ENCODE data around the gene TENT5C.
A peak's percentile ranks its signal among the peaks of the same experiment; 100 is the strongest.

Gene TENT5C

DNA sequence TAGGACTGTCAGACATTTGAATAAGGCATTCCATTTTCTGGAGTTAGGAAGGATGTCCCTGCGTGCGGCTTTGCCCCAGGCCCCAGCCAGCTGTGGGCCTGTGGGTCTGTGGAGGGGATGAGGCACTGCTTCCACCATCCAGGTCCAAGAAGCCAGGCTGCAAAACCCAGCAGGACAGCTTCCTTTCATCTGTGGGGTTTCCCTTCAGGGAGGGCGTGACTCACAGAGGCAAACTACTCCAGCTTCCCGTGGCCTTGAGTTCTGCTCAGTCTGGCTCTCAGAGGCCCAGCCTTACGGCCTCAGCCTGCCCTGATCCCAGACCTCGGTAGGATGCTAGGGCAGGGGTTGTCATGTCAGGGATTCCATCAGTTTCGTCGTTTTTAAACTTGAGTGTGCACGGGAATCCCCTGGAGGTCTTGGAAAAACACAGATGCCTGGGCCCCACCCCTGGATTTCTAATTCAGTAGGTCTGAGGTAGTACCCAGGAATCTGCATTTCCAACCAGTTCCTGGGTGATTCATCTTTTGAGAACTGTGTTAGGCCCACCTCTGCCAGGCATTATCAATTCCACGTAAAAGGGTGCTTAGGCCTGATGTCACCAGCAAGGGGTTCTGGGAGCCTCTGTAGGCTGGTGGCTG lies 32.3 kb upstream of the TENT5C start:
- peak; percentile 35 for DNase-seq (ENCODE audit: low read depth)

DNA sequence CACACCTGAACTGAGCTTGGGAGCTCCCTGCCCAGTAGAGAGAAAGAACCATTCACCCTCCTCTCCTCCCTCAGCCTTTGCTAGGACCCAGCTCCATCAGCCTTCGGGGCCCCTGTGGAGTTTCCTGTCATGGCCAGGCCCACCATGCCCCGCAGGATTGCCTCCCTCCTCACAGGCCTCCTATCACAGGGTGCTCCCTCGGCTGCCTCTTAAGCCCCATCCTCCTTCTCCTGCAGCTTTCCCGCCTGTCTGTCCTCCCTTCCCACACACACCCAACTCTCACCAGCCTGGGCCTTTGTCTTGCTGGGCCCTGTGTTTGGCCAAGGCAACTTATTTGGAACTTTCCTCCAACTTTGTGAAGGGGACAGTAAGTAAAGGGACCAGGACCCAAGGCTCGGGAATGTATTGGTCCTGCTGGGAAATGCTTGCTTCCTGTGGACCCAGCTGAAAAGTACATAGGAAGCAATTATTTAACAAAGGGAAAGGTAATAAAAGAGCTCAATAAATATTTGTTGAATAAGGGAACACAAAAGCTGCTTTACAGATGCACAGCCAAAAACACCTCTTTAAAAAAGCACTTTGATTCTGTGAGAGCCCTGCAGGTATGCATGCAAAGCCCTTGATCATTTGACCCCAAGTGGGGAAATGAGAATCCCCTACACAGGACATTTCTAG lies 31.6 kb upstream of the TENT5C start:
- no peak for DNase-seq (ENCODE audit: low read depth)

DNA sequence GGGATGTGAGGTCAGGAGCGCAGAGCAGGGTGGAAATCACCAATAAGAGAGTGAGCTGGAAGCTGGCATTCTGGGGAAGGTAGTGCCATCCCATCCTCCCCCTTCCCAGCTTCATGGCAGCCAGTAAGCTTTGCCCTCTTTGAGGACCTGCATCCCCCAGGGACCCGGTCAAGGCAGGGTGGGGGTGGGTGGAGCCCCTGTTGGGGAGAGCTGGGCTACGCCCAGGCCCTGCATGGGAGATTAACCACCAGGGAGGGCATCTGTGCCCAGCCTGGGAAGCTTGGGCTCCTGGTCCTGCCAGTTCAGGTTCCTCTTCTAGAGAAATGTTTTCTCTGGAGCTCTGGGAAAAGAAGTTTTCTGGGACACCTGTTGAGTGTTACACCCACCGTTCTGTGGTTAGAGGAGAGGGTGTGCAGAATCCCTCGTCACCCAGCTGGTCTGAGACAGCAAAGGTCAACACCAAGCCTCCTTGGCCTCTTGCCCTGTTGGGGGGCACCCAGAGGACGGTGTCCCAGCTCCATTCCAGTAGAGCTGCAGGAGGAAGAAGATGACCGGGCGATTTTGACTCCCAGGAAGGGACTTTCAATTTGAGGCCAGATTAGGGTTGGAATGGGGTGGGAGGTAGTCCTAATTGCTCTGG lies 30.1 kb upstream of the TENT5C start:
- DNase-seq (ENCODE audit: low read depth), result no peak

DNA sequence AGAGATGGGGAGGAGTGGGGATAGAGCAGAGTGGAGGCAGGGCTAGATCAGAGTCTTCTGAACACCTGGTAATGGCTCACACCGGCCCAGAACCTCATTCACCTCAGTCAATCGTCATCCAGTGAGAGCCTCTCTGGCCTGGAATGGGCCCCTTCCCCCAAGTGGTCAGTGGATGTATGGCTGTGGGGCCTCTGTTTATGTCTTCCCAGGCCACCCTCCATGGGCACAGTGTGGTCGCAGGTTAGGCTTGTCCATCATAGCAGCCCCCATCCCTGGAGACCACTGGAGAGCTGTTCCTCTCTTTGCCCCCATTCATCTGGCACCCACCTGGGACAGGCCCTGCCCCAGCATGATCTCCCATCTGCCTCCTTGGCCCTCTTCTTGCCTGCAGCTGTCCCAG lies 29.6 kb upstream of the TENT5C start:
- DNase-seq (ENCODE audit: low read depth), result no peak

DNA sequence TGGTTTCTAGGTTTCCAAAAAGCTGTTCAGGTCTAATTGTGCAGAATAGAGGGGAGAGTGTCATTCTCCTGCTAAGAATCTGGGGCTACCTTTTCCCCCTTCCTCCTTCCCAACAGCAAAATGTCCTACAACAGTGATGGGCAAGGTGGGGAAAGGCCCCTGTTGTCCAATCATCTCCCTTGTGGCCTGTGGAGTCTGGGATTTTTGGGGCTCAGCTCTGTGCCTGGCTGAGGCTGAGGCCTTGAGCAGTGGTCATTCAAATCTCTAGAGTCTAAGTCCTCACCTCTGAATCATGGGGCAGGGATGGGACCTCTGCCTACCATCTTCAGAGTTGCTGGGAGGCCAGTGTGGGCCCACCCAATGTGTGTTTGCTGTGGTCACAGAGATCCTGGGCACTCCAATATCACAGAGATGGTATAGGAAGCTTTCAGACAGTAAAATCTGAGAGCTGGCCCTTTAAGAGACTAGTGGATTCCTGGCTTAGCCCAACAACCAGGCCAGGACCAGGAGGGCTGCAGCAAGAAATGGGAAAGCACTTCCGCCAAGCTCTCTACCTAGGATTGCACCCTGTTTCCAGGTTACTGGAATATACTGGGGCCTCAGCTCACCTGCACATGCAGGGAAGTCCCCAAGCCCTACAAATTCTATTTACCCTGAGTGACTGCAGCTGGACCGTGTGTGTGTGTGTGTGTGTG lies 28.5 kb upstream of the TENT5C start:
- no peak for DNase-seq (ENCODE audit: low read depth)

DNA sequence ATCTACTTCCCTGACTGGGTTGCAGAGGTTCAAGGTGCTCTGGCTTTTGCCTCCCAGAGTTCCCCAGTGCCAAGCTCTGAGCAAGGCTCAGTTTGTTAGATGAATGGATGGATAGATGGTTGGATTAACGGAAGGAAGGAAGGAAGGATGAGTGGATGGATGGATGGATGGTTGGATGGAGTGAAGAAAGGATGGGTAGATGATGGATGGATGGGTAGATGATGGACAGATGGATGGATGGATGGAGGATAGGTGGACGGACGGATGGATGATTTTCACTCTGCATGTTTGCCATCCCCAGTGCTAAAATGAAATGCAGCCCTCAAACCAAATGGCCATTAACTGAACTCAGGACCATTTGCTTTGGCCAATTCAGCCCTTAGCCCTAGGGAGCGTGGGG lies 27.4 kb upstream of the TENT5C start:
- no peak for DNase-seq (ENCODE audit: low read depth)

DNA sequence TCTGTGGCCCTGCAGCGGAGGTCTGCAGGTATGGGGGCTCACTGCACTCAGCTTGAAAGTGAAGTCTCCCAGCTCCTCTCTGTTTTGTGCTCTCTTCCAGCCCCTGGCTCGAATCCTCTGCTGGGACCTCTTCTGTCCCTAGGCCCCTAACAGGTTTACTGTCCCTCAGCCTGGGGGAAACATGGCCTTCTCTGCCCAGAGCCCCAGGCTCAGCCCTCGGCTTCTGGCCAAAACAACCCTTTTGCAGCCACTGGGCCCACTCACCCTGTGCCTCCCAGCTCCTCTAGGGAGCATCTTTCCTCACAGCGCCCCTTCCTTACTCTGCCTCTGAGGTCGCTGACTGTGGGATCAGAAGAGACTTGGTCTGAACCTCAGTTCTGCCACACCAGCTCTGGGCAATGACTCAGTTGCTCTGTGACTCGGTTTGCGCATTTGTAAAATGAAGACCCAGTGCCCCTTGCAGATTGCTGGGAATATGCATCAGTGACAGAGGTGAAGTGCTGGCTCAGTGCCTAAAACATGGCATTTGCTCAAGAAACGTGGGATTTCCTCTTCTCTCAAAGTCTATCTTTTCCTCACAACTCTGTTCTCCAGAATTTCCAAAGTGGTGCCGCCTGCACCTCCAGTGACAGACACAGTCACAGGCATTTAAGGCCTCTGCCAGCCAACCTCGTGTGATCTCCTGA lies 26.5 kb upstream of the TENT5C start:
- DNase-seq (ENCODE audit: low read depth), result no peak

DNA sequence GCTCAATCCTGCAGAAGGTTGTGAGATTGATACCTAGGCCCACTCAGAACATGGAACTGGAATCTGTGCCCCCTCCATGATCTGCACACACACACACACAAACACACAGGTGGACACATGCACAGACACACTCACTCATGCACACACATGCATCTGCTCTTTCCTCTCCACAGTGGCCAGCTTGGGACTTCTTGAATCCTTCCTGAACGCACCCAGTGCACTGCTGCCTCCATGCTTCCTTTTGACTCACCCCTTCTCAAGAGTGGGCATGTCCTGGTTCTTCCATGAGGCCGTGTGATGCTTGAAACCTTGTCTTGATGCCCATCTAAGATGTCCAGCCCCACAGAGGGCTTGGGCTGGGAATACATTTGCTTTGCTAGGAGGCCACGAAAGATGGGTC lies 25.4 kb upstream of the TENT5C start:
- no peak for DNase-seq (ENCODE audit: low read depth)

DNA sequence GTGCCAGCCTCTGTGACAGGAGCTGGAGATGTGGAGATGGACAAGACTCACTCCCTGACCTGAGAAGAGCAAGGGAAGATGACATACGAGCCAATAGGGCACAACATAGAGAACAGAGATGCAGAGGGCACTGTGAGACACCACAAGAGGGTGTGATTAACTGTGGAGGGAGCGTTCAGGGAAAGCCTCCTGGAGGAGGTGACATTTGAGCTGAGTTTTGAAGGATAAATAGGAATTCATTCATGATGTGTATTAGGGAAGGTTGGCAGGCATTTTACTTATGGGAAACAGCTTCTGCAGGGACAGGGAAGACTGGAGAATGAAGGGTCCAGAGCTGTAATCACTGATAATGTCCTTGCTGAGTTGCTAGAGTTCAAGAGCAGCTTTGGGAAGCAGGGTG lies 25.0 kb upstream of the TENT5C start:
- DNase-seq (ENCODE audit: low read depth), result no peak

DNA sequence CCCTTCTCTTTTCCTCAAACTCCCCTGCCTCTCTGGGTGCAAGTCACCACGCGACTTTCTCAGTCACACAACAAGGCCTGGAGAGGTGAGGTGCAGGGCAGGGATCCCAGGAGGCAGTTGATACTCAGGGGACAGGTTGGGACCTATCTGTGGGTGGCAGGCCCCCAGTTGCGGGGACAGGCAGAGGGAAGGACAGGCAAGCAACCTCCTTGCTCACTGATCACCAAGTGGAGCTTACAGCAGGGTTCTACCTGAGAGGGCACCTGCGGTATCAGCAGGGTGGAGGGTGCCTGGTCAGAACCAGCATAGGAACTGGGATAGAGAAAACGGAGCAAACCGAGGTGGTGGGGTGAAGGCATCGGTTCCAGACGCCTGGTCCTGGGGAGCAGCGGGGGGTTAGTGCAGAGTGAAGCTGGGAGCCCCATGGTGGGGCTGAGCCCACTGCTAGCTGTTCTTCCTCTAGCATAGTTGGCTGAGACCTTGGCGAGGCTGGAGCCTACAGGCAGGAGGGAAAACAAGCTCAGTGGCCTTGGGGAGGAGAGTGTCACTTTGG lies 24.4 kb upstream of the TENT5C start:
- DNase-seq (ENCODE audit: low read depth), result no peak

DNA sequence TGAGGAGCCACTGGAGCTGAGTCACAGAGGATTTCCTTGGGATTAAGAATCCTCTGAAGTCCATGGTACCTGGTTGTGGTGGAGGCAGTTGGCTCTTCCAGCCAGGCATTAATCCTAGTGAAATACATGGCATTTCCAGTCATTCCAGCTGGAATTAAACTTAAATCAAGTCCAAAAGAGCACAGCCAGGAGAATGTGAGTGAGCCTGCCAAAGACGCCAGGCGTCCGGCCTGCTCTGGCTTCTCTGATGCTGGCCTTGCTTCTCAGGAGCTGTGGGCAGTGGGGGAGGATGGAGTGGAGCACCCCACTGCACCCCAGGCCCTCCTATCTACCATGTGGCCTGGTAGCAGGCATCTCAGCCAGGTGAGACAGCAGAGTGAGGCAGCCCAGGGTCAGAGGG lies 23.4 kb upstream of the TENT5C start:
- DNase-seq (ENCODE audit: low read depth), result no peak

DNA sequence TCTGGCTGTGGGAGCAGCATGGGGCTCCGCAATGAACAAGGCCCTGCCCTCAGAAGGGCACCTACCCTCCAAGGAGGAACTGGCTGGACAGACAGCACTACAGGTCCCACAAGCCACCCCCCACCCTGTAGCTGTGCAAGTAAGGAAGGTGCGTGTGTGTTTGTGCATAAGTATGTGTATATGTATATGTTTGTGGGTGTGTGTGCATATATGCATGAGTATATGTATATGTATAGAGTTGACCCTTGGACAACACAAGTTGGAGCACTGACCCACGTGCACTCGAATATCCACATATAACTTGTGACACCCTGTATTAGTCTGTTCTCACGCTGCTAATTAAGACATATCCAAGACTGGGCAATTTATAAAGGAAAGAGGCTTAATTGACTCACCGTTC lies 22.6 kb upstream of the TENT5C start:
- no peak for DNase-seq (ENCODE audit: low read depth)

DNA sequence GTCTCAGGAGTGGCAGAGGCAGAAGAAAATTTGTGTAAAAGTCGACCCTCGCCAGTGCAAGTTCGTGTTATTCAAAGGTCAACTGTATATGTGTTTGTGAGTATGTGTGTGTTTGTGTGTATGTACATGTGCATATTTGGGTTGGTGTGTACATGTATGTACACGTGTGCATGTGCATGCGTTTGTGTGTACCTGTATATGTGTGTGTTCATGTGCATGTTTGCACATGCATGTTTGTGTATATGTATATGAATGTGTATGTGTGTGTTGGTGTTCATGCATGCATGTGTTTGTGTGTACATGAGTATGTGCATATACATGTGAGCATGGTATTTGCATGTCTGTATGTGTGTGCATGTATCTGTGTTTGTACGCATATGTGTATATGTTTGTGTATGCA lies 21.7 kb upstream of the TENT5C start:
- no peak for DNase-seq (ENCODE audit: low read depth)

DNA sequence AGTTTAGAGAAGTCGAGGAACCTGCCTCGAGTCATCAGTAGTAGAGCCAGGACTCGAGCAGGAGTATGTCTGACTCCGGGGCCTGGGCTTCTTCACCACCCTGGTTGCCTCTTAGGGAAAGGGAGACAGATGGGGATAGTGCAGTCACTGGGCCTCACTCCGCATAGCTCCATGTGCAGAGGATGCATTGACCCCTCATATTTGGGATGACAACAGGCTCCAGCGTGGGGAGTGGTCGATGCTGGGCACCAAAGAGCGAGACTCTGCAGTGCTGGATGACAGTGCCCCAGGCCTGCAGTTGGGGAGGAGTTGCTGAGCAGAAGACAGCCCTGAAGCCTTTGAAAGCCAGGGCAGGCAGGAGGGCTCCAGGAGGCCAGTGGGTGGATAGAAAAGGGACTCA lies 20.8 kb upstream of the TENT5C start:
- no peak for DNase-seq (ENCODE audit: low read depth)

DNA sequence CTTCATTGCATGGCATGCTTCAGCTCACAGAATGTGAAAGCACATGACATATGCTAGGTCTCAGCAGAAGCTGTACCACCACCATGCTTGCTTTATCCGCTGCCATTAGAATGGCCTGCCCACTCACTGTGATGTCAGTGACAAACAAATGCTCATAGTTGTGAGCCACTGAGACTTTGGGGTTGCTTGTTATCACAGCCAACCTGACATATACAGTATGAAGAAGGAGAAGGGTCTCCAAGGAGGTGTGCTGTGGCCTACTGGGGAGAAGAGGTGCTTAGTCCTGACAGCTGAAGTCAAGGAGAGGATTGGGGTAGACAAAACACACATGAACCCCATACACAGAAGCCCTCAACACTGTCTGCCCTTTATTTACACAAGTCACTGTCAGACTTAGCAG lies 19.5 kb upstream of the TENT5C start:
- no peak for DNase-seq (ENCODE audit: low read depth)

DNA sequence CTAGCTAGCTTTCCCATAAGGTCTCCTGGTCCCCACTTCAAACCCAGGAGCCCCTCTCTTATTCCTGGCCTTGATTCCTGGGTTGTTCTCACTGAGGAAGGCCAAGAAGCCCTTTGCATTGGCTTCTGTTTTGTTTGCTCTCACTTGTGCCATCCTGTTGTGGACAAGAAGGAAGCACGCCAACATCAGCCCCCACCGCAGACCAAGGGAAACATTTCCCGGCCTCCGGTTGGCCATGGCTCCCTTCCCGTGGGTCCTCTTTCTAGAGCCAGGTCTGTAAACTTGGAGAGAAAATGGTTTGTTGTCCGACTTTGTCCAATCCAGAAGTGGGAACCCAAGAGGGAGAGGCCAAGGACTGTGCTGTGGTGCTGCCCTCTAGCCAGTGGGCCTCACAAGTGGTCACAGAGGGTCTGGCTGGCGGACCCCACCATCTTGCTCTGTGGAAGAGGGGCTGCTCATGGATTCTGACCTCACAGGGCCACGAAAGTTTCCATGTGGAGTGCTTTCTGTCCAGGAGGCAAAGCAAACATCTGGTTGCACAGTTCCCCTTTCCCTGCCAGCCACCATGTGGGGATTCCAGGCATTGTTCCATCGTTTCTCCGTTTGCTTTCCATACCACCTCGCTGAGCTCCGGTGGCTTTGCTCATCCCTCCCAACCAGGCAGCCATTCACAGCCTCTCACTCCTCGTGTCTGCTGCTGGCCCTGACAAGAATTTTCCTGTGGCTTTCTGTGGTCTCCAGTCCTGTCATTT lies 18.9 kb upstream of the TENT5C start:
- DNase-seq (ENCODE audit: low read depth), result no peak

DNA sequence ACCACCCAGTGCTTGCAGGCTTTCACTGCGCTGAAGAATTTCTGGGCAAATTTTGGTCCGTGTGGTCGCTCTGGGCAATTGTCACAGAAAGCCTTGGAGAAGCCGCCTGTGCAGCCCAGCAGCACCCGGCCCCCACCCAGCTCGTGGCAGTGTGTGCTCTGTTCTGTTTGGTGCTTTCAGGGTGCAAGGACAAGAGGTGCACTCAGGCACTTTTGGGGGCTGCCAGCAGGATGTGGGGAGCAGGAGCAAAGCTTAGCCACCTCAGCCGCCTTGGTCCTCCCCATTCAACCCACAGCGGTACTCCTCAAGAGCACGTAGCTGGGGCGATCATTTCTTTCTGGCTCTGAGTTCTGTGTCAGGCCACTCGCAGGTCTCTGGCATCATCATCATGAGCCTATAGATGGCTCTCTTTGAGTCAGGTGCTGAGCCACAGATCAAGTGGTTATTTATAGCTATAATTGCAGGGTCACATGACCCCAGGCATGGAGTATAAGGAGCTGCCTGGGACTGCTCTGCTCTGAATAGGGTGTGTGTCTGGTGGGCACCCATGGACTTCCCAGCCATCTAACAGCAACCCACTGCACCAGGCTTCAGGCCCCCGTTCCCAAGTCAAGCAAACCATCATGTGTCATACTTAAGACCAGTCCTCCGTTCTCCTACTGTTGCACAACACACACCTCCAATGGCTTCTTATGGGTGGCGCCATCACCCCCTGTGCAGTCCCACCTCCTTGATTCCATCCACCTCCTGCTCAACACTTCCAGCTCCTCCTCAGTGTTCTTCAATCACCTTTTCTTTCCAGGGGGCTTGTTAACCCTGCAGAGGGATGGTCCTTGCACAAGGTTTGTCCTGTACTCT lies 18.1 kb upstream of the TENT5C start:
- DNase-seq (ENCODE audit: low read depth), result no peak

DNA sequence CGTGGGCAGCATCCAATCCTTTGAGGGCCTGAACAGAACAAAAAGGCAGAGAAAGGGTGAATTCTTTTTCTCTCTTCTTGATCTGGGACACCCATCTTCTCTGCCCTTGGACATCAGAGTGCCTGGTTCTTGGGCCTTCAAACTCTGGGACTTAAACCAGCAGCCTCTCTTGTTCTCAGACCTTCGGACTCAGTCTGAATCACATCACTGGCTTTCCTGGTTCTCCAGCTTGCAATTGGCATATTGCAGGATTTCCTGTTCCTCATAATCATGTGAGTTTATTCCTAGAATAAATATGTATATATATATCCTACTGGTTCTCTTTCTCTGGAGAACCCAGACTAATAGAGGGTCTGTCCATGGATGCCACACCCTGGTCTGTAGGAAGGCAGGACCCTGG lies 16.3 kb upstream of the TENT5C start:
- DNase-seq (ENCODE audit: low read depth), result no peak

DNA sequence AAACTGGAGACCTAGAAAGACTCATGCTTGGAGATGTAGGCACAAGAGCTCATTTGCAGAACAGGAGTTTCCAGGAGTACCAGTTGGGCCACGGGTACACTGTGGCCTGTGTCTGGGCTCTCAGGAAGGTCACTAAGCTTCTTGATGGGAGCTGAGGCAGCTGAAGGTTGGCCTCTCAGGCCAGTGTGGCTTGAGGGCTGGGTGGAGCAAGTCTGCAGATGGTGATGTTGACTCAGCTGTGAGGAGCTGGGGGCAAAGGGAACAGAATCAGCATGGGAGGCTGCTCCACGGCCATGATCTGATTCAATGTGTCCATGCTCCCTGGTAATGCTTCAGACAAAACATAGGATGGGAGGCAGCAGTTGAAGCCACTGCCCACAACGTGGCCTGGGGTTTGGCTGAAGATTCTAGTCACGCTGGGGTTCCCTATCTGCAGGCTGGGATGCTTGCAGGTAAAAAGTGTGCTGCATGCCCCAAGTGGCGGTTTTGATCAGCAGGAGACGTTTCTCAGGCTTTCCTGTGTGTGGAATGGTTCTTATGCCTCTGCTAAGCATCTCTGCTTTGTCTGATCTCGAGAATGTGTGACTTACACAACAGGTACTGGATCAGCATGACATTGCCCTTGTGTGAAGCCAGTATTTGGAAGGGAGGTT lies 15.4 kb upstream of the TENT5C start:
- DNase-seq (ENCODE audit: low read depth), result no peak

DNA sequence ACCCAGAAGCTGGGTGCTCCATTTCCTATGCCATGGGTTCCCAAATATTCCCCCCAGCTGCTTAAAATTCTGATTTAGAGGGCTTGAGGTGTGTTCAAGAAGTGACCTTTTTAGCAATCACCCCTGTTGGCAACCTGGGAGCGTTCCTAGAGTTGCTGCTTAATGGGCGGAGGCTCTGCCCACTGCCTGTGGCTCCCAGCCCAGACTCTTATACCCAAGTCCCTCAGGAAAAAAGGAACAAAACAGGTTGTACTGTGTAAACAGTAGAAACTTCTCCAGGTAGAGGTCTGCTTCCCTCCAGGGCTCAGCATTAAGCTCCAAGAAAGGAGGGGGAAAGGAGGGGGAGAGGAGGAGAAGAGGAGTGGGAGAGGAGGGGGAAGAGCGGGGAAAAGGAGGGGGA lies 14.6 kb upstream of the TENT5C start:
- no peak for DNase-seq (ENCODE audit: low read depth)
